ACC112 (cell line): Measurements from ENCODE around the gene MAP7D3.

ENCODE experiments used
- H2AFZ ChIP-seq: fragments of 200-600 bp; sonication (generic); one replicate; pipeline ENCODE4 v1.6.0; 2017; ENCODE audit warnings: antibody characterized with exemption, low read length; ENCODE audit not compliant: unreplicated experiment
- H3K27ac ChIP-seq: fragments of 200-600 bp; sonication (generic); 2 replicates; pipeline ENCODE4 v1.5.1; 2014; ENCODE audit warnings: low read depth, mild to moderate bottlenecking, antibody characterized with exemption, low read length, moderate library complexity
- H3K27me3 ChIP-seq: fragments of 200-600 bp; sonication (generic); 2 replicates; pipeline ENCODE4 v1.6.1; 2014; ENCODE audit warnings: mild to moderate bottlenecking, antibody characterized with exemption, low read length, moderate library complexity, mixed read lengths; ENCODE audit not compliant: insufficient read depth
- H3K36me3 ChIP-seq: fragments of 200-600 bp; sonication (generic); 2 replicates; pipeline ENCODE4 v1.6.1; 2016; ENCODE audit warnings: mild to moderate bottlenecking, antibody characterized with exemption, low read length, moderate library complexity, mixed read lengths; ENCODE audit not compliant: insufficient read depth
- H3K4me1 ChIP-seq: fragments of 200-600 bp; sonication (generic); one replicate; pipeline ENCODE4 v1.6.1; 2016; ENCODE audit warnings: low read length, mixed read lengths; ENCODE audit not compliant: insufficient read depth, unreplicated experiment, control insufficient read depth
- H3K4me3 ChIP-seq: fragments of 200-600 bp; sonication (generic); 2 replicates; pipeline ENCODE4 v1.5.1; 2014; ENCODE audit warnings: mild to moderate bottlenecking, low read depth, low read length
- H3K79me2 ChIP-seq: fragments of 200-600 bp; sonication (generic); one replicate; pipeline ENCODE4 v1.6.0; 2016; ENCODE audit warnings: low read length; ENCODE audit not compliant: control insufficient read depth, unreplicated experiment, insufficient read depth

MAP7D3 gene

GRCh38 chrX:136219893-136220292 is 31.3 kb downstream of the MAP7D3 start:
- Histone ChIP-seq H3K27ac (no peak overlapping the region), H2AFZ (no peak overlapping the region), H3K4me1 (peaks cover 18% of the 10 kb centered on the region), H3K4me3 (no peak overlapping the region), H3K79me2 (no peaks in the 10 kb centered on the region), H3K36me3 (peaks cover 19% of the 10 kb centered on the region), H3K27me3 (no peaks in the 10 kb centered on the region)

- H3K27me3 ChIP-seq: no peaks in the 10 kb centered on the region
- peak overlapping the region; percentile 87 for H3K27ac ChIP-seq
- H2AFZ ChIP-seq: no peak overlapping the region
- no peaks in the 10 kb centered on the region for H3K79me2 ChIP-seq
- H3K4me3 ChIP-seq: no peak overlapping the region
- peaks cover 33% of the 10 kb centered on the region for H3K4me1 ChIP-seq
- 0 out of 2 replicates have a peak, but pooled peaks cover 3% of the 10 kb centered on the region for H3K36me3 ChIP-seq
Measured at GRCh38 chrX:136215559-136215958, 35.6 kb downstream of the MAP7D3 start.

GRCh38 chrX:136214551-136214950 is 36.6 kb downstream of the MAP7D3 start:
- no peak overlapping the region for H3K4me3 ChIP-seq
- H3K27ac ChIP-seq: peak overlapping the region; percentile 87
- H3K79me2 ChIP-seq: no peaks in the 10 kb centered on the region
- no peaks in the 10 kb centered on the region for H3K27me3 ChIP-seq
- no peak overlapping the region for H2AFZ ChIP-seq
- H3K4me1 ChIP-seq: peaks cover 30% of the 10 kb centered on the region
- no peaks in the 10 kb centered on the region for H3K36me3 ChIP-seq

GRCh38 chrX:136212557-136213111 is 38.6 kb downstream of the MAP7D3 start:
- Histone ChIP-seq H3K27me3 (no peaks in the 10 kb centered on the region), H3K4me1 (peaks cover 33% of the 10 kb centered on the region), H3K4me3 (no peak overlapping the region), H3K36me3 (no peaks in the 10 kb centered on the region), H2AFZ (no peak overlapping the region), H3K27ac (no peak overlapping the region), H3K79me2 (no peaks in the 10 kb centered on the region)

GRCh38 chrX:136211766-136212556 is 39.2 kb downstream of the MAP7D3 start:
- H3K27ac ChIP-seq: no peak overlapping the region
- H2AFZ ChIP-seq: no peak overlapping the region
- H3K27me3 ChIP-seq: no peaks in the 10 kb centered on the region
- H3K4me3 ChIP-seq: no peak overlapping the region
- no peaks in the 10 kb centered on the region for H3K36me3 ChIP-seq
- H3K79me2 ChIP-seq: no peaks in the 10 kb centered on the region
- H3K4me1 ChIP-seq: peaks cover 33% of the 10 kb centered on the region

GRCh38 chrX:136210806-136211205 is 40.4 kb downstream of the MAP7D3 start:
- no peak overlapping the region for H3K4me3 ChIP-seq
- H3K79me2 ChIP-seq: no peaks in the 10 kb centered on the region
- H3K27ac ChIP-seq: no peak overlapping the region
- H3K4me1 ChIP-seq: peaks cover 31% of the 10 kb centered on the region
- no peaks in the 10 kb centered on the region for H3K27me3 ChIP-seq
- no peaks in the 10 kb centered on the region for H3K36me3 ChIP-seq
- H2AFZ ChIP-seq: no peak overlapping the region

GRCh38 chrX:136210243-136210642 is 41.0 kb downstream of the MAP7D3 start:
- peaks cover 30% of the 10 kb centered on the region for H3K4me1 ChIP-seq
- no peaks in the 10 kb centered on the region for H3K36me3 ChIP-seq
- H3K79me2 ChIP-seq: no peaks in the 10 kb centered on the region
- H3K27me3 ChIP-seq: no peaks in the 10 kb centered on the region
- no peak overlapping the region for H3K4me3 ChIP-seq
- H3K27ac ChIP-seq: no peak overlapping the region
- H2AFZ ChIP-seq: no peak overlapping the region

- no peak overlapping the region for H2AFZ ChIP-seq
- H3K27me3 ChIP-seq: no peaks in the 10 kb centered on the region
- H3K79me2 ChIP-seq: no peaks in the 10 kb centered on the region
- no peaks in the 10 kb centered on the region for H3K36me3 ChIP-seq
- H3K4me3 ChIP-seq: no peak overlapping the region
- no peak overlapping the region for H3K27ac ChIP-seq
- H3K4me1 ChIP-seq: peaks cover 30% of the 10 kb centered on the region
Measured at GRCh38 chrX:136209751-136210150, 41.4 kb downstream of the MAP7D3 start.

- no peak overlapping the region for H2AFZ ChIP-seq
- H3K27ac ChIP-seq: peak overlapping the region; percentile 37; the same call in 1 of the 2 replicates
- no peak overlapping the region for H3K4me3 ChIP-seq
- H3K79me2 ChIP-seq: no peaks in the 10 kb centered on the region
- H3K36me3 ChIP-seq: no peaks in the 10 kb centered on the region
- H3K27me3 ChIP-seq: no peaks in the 10 kb centered on the region
- H3K4me1 ChIP-seq: peaks cover 30% of the 10 kb centered on the region
Measured at GRCh38 chrX:136209016-136209738, 42.0 kb downstream of the MAP7D3 start.

GRCh38 chrX:136207546-136207945 is 43.7 kb downstream of the MAP7D3 start:
- peaks cover 41% of the 10 kb centered on the region for H3K4me1 ChIP-seq
- H3K27me3 ChIP-seq: no peaks in the 10 kb centered on the region
- no peaks in the 10 kb centered on the region for H3K36me3 ChIP-seq

More at GRCh38 chrX:136207546-136207945, 43.7 kb downstream of the MAP7D3 start:
- no peak overlapping the region for H2AFZ ChIP-seq
- no peak overlapping the region for H3K27ac ChIP-seq
- no peak overlapping the region for H3K4me3 ChIP-seq
- no peaks in the 10 kb centered on the region for H3K79me2 ChIP-seq
